Astrocyte of the cerebellum (primary cell): ENCODE data around the gene MID1.

Source experiments
- DNase-seq: peaks from one replicate; pipeline ENCODE4 v3.0.0-alpha.2; 2011; ENCODE audit warnings: low read depth
- H3K4me3 ChIP-seq: 2 replicates; pipeline ENCODE4 v1.5.1; 2011; ENCODE audit warnings: mild to moderate bottlenecking, low read depth, low read length, moderate library complexity
- CTCF ChIP-seq: IDR thresholded peaks from 2 replicates; pipeline ENCODE4 v1.5.1; 2012; ENCODE audit warnings: low read length, low read depth, moderate library complexity, mild to moderate bottlenecking; ENCODE audit errors: missing control alignments
- in situ Hi-C: cut with HindIII; loops from 2 replicates; pipeline ENCODE4 v1.10.0; 2017; ENCODE audit warnings: low sequenced_read_pairs

MID1 gene

GRCh38 chrX:10622197-10622596, 1.8 kb upstream of the MID1 start:
- DNase-seq, result no peak
- TF ChIP-seq CTCF, result no peak
- in situ Hi-C loops, result no loop called here
- no peak overlapping the region for H3K4me3 ChIP-seq

GRCh38 chrX:10619425-10620046, 849 bp downstream of the MID1 start:
- no peak for TF ChIP-seq CTCF
- H3K4me3 ChIP-seq, result peak overlapping the region; percentile 59
- no peak for DNase-seq
- in situ Hi-C loops, result no loop called here

GRCh38 chrX:10618961-10619360, 1.4 kb downstream of the MID1 start:
- no peak for TF ChIP-seq CTCF
- DNase-seq, result no peak
- H3K4me3 ChIP-seq, result peak overlapping the region; percentile 59
- in situ Hi-C loops, result no loop called here

GRCh38 chrX:10617999-10618351, 2.4 kb downstream of the MID1 start:
- DNase-seq, result no peak
- in situ Hi-C loops, result no loop called here
- peak overlapping the region; percentile 59 for H3K4me3 ChIP-seq
- TF ChIP-seq CTCF, result no peak

GRCh38 chrX:10617186-10617998, 3.0 kb downstream of the MID1 start:
- peak overlapping the region; percentile 59 for H3K4me3 ChIP-seq
- no peak for TF ChIP-seq CTCF
- in situ Hi-C loops, result no loop called here
- no peak for DNase-seq

- DNase-seq, result no peak
- in situ Hi-C loops, result no loop called here
- peak; percentile 68 for TF ChIP-seq CTCF
- H3K4me3 ChIP-seq, result peak overlapping the region; percentile 10
These were observed 4.2 kb downstream of the MID1 start for GRCh38 chrX:10615931-10616774.
